ENCODE results near the gene PSD2. TPM values are rescaled to one million over a fixed set of nuclear protein-coding genes. Genes with fewer than 3 reads are reported as not detected.
A peak's percentile ranks its signal among the peaks of the same experiment; 100 is the strongest.

The PSD2 gene
- total and polyA plus RNA-seq, 7 donors: under 0.01 to 0.28 (median 0.10) TPM; not detected in 4

- intact Hi-C loops (cut with DNase I): no loop called here
- Histone ChIP-seq H3K27me3 (no peaks in the 10 kb centered on the region), H3K4me1 (no peaks in the 10 kb centered on the region), H3K36me3 (no peaks in the 10 kb centered on the region), H3K4me3 (no peak overlapping the region), H3K9me3 (peaks cover 0 to 5% (median 0%) of the 10 kb centered on the region in 4 donors), H3K27ac (no peak overlapping the region)
- no peak for TF ChIP-seq EP300 (IDR thresholded peaks at IDR 0.05)
- no peak for TF ChIP-seq POLR2A (IDR thresholded peaks at IDR 0.05)
- TF ChIP-seq, protein P1, sequence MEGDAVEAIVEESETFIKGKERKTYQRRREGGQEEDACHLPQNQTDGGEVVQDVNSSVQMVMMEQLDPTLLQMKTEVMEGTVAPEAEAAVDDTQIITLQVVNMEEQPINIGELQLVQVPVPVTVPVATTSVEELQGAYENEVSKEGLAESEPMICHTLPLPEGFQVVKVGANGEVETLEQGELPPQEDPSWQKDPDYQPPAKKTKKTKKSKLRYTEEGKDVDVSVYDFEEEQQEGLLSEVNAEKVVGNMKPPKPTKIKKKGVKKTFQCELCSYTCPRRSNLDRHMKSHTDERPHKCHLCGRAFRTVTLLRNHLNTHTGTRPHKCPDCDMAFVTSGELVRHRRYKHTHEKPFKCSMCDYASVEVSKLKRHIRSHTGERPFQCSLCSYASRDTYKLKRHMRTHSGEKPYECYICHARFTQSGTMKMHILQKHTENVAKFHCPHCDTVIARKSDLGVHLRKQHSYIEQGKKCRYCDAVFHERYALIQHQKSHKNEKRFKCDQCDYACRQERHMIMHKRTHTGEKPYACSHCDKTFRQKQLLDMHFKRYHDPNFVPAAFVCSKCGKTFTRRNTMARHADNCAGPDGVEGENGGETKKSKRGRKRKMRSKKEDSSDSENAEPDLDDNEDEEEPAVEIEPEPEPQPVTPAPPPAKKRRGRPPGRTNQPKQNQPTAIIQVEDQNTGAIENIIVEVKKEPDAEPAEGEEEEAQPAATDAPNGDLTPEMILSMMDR (IDR thresholded peaks at IDR 0.05): no peak
- TF ChIP-seq POLR2AphosphoS5 (IDR thresholded peaks at IDR 0.05): no peak
- DNase-seq: peak; percentile 33
- WGBS, 2 donors: 69 to 70% methylated on average over 7 of the region's 7 CpGs
Observed at GRCh38 chr5:139820130-139820529, 24.5 kb downstream of the PSD2 start.

GRCh38 chr5:139820606-139821005 is 25.0 kb downstream of the PSD2 start:
- Histone ChIP-seq H3K9me3 (peaks cover 0 to 5% (median 0%) of the 10 kb centered on the region in 4 donors), H3K4me3 (no peak overlapping the region), H3K36me3 (no peaks in the 10 kb centered on the region), H3K27me3 (no peaks in the 10 kb centered on the region), H3K4me1 (no peaks in the 10 kb centered on the region), H3K27ac (no peak overlapping the region)
- peak; percentile 12 for DNase-seq
- TF ChIP-seq POLR2A (IDR thresholded peaks at IDR 0.05) (no peak), POLR2AphosphoS5 (IDR thresholded peaks at IDR 0.05) (no peak), EP300 (IDR thresholded peaks at IDR 0.05) (no peak)
- TF ChIP-seq, protein P1 (IDR thresholded peaks at IDR 0.05): no peak
- WGBS, 2 donors: 85 to 90% methylated on average over 4 of the region's 4 CpGs
- intact Hi-C loops (cut with DNase I): no loop called here

DNA sequence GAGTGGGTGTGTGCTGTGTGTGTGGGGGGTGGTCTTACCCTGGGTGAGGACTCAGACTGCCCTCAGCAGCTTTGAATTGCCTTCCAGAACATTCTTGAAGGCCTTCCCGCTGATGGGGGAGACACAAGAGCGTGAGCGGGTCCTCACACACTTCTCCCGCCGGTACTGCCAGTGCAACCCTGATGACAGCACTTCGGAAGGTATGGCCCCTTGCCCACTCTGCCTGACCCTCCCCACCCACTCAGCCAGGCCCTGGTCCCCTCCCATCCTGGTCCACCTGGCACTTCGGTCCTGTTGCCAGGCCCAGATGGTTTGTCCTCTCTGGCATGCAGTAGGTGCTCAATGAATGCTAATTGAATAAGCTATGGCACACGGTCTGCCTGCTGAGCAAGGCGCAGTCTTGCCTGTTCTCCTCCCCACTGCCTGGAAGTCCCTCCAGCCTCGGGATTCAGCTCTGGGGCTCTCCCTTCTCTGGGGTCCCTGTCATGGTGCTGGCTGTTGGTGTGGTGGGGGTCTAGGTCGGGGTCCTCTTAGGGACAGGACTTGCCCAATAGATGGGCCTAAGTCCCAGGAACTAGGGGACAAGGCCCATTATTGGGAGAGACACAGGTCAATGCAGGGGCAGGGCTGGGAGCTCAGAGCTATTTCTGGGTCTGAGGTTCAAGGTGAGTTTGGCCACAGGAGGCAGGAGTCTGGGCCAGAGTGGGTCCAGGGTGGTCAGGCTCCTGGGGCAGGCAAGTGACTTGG is 26.4 kb downstream of the PSD2 start:
- no peak for TF ChIP-seq EP300 (IDR thresholded peaks at IDR 0.05)
- no peak for TF ChIP-seq POLR2AphosphoS5 (IDR thresholded peaks at IDR 0.05)
- TF ChIP-seq, protein P1 (IDR thresholded peaks at IDR 0.05): no peak
- TF ChIP-seq POLR2A (IDR thresholded peaks at IDR 0.05): no peak
- intact Hi-C loops (cut with DNase I): no loop called here
- no peak overlapping the region for H3K4me3 ChIP-seq
- H3K36me3 ChIP-seq: no peaks in the 10 kb centered on the region
- H3K27ac ChIP-seq: no peak overlapping the region
- H3K4me1 ChIP-seq: no peaks in the 10 kb centered on the region
- 88 to 90% methylated on average over 11 of the region's 11 CpGs for WGBS, 2 donors
- DNase-seq: peak; percentile 56
- H3K27me3 ChIP-seq: no peaks in the 10 kb centered on the region
- peaks cover 0 to 5% (median 0%) of the 10 kb centered on the region in 4 donors for H3K9me3 ChIP-seq

DNA sequence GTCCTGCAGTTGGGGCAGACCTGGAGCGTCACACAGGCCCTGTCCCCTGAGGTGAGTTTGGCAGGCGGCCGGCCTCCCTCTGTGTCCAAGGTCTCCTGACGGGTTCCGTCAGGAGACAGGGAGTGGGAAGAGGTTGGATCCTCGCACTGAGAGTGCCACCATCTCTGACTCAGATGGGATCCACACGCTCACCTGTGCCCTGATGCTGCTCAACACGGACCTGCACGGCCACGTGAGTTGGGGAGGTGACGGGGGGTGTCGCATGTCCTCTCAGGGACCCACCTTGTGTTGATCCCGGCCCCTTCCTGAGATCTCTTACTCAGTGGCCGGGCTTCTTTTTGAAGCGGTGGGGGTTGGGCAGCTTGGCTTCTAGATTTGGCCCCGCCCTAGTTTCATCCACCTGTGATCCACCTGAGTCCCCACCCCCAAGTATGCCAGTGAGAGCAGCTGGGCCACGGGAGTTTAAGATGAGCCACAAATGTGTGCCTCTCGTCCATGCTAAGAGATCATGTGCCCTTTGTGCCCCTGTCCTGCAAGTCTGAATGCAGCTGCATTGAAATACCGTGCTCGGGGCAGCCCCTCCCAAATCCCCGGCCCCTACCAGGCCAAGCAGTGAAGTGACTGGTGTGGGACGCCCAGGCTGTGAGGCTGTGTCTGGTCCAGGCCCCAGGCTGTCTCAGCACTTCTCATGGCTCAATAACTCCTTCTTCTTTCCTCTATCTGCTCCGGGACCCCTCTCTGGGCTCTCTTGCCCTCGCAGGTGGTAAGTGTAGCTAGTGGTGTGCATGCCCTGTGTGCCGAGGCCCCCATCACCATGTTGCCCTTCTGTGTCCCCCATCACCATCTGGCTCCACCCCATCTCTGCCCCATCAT is 27.2 kb downstream of the PSD2 start:
- Histone ChIP-seq H3K4me3 (no peak overlapping the region), H3K27ac (no peak overlapping the region), H3K9me3 (peaks cover 0 to 5% (median 0%) of the 10 kb centered on the region in 4 donors), H3K27me3 (no peaks in the 10 kb centered on the region), H3K36me3 (no peaks in the 10 kb centered on the region), H3K4me1 (no peaks in the 10 kb centered on the region)
- WGBS, 2 donors: 79 to 85% methylated on average over 25 of the region's 25 CpGs
- peak; percentile 57 for DNase-seq
- intact Hi-C loops (cut with DNase I): no loop called here
- TF ChIP-seq EP300 (IDR thresholded peaks at IDR 0.05) (no peak), POLR2AphosphoS5 (IDR thresholded peaks at IDR 0.05) (no peak), POLR2A (IDR thresholded peaks at IDR 0.05) (no peak)
- TF ChIP-seq, protein P1 (IDR thresholded peaks at IDR 0.05): no peak

All from sigmoid colon (tissue), 7 donors.